Activated CD4-positive, alpha-beta memory T cell treated with anti-CD3 and anti-CD28 coated beads for 36 hours (primary cell): ENCODE data around the gene TSN. TPM values are rescaled to one million over a fixed set of nuclear protein-coding genes. Genes with fewer than 3 reads are reported as not detected.

Experiments
- CTCF ChIA-PET: fragments of 350-600 bp; sonication (Branson Sonifier 250); formaldehyde crosslinking; loops from one replicate; lab custom pipeline; 2021; ENCODE audit warnings: antibody characterized with exemption, inconsistent platforms; lab: Charles Lee
- POLR2A ChIA-PET: fragments of 350-600 bp; sonication (Branson Sonifier 250); formaldehyde crosslinking; loops from one replicate; lab custom pipeline; 2021; ENCODE audit warnings: antibody characterized with exemption; lab: Charles Lee
- DNase-seq: peaks from one replicate; pipeline ENCODE4 v3.0.0-alpha.2; 2020
- H3K27ac Mint-ChIP-seq: one replicate; pipeline ENCODE4 v1.8.0; 2021; ENCODE audit warnings: mixed read lengths
- H3K27me3 Mint-ChIP-seq: one replicate; pipeline ENCODE4 v1.8.0; 2021; ENCODE audit warnings: mixed read lengths
- H3K36me3 Mint-ChIP-seq: one replicate; pipeline ENCODE4 v1.8.0; 2021; ENCODE audit warnings: mixed read lengths
- H3K4me1 Mint-ChIP-seq: one replicate; pipeline ENCODE4 v1.8.0; 2021; ENCODE audit warnings: low read depth, mixed read lengths
- H3K4me3 Mint-ChIP-seq: one replicate; pipeline ENCODE4 v1.8.0; 2021; ENCODE audit warnings: mild to moderate bottlenecking, mixed read lengths
- H3K9me3 Mint-ChIP-seq: one replicate; pipeline ENCODE4 v1.8.0; 2021; ENCODE audit warnings: mixed read lengths
- intact Hi-C: fragments of 100-400 bp; cut with micrococcal nuclease; formaldehyde crosslinking; loops from one replicate; pipeline ENCODE4 v1.15.1; 2023
- total RNA-seq, 2 experiments: library from RNA; stranded (reverse); gene quantifications; one replicate each; pipeline ENCODE4 v1.2.3, GENCODE V29; 2021

TSN gene
- total RNA-seq, 2 experiments from 2014 or later, result 68.8 to 74.5 TPM

DNA sequence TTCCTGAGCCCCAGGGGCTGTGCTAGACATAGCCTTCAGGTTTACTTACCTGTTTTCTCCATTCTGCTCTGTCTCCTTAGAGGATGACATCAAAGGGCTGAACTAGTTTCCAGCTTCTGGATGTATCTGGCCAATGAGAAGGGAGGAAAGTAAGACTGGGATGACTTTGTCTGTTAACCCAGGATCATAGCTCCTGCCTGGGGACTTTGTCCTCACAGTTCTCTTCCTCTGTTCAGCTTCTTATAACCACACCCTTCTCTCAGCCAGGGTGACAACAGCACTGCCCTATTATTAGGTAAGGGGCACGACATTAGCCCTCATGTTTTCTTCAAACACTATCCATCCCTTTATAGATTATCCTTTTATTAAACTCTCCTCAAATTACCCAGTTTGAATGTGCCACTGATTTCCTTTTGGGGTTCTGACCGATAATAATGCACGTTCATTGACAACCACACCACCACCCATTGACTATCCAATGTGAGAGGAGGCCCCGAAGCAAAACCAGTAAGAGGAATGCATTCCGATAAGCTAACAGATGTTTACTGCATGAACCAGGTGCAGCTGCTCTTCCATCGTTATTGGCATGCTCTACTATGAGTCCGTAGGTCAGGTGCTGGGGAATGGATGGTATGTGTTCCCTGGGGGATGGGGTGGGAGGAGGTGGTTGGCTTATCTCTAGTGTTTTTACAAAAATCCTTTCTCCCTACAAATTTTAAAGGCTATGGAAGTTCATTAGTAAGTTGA, 23.5 kb downstream of the TSN start:
- Mint-ChIP-seq H3K9me3 (no peaks in the 10 kb centered on the region), H3K36me3 (no peaks in the 10 kb centered on the region), H3K4me3 (no peak overlapping the region), H3K4me1 (no peaks in the 10 kb centered on the region), H3K27me3 (peaks cover 1% of the 10 kb centered on the region), H3K27ac (no peak overlapping the region)
- POLR2A ChIA-PET, result interaction anchor here (0.5 kb wide), 1 partner anchor 28 kb away, joined by 4 read pairs; no protein-coding TSS in a partner anchor
- intact Hi-C loops, result no loop called here
- no peak for DNase-seq
- CTCF ChIA-PET, result interaction anchor here (1.2 kb wide), 1 partner anchor 32 kb away, joined by 3 read pairs; no protein-coding TSS in a partner anchor

- Mint-ChIP-seq H3K27ac (no peak overlapping the region), H3K36me3 (no peaks in the 10 kb centered on the region), H3K9me3 (no peaks in the 10 kb centered on the region), H3K4me3 (no peak overlapping the region), H3K27me3 (peaks cover 6% of the 10 kb centered on the region), H3K4me1 (no peaks in the 10 kb centered on the region)
- no peak for DNase-seq
- intact Hi-C loops, result no loop called here
- CTCF ChIA-PET, result no interaction called here
- POLR2A ChIA-PET, result no interaction called here
These were observed 27.7 kb downstream of the TSN start for GRCh38 chr2:121783180-121783579.

- ChIA-PET CTCF (no interaction called here), POLR2A (no interaction called here)
- no peak overlapping the region for H3K4me3 Mint-ChIP-seq
- H3K4me1 Mint-ChIP-seq, result no peaks in the 10 kb centered on the region
- H3K27me3 Mint-ChIP-seq, result peaks cover 19% of the 10 kb centered on the region
- intact Hi-C loops, result no loop called here
- no peak overlapping the region for H3K27ac Mint-ChIP-seq
- no peaks in the 10 kb centered on the region for H3K36me3 Mint-ChIP-seq
- DNase-seq, result no peak
- H3K9me3 Mint-ChIP-seq, result no peaks in the 10 kb centered on the region
These were observed 33.2 kb downstream of the TSN start for GRCh38 chr2:121788685-121789084.

DNA sequence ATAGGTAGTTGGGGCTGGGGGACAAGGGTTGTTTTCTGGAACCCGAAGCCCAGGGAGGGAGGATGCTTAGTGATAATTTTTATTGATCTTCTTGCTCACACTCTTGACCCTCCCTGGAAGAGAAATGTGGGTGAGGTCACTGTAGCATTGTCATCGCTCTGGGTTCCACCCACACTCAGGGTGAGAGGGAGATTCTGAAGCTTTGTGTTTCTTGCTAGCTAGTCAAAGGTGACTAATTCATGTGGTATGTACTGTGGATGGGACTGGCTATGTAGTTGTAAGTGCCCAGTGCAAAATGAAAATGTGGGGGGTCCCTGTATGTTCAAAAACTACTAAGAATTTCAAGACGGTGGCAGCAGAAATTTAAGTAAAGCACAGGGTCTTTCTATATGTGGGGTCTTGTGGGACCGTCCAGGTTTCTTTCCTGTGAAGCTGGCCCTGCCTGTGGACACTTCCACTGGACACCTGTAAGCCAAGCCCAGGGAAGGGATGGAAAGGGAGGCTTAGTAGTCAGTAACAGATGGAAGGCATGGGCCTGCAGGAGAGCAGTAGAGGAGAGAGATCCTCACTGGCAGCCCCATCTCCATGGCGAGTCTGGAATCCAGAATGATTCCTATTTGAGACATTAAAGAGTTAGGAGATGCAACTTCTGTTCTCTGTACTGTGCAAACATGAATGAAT, 35.0 kb downstream of the TSN start:
- CTCF ChIA-PET, result no interaction called here

GRCh38 chr2:121791290-121791689, 35.8 kb downstream of the TSN start:
- ChIA-PET CTCF (no interaction called here), POLR2A (no interaction called here)
- intact Hi-C loops, result no loop called here
- H3K36me3 Mint-ChIP-seq, result no peaks in the 10 kb centered on the region
- H3K4me3 Mint-ChIP-seq, result no peak overlapping the region
- DNase-seq, result no peak
- H3K27ac Mint-ChIP-seq, result no peak overlapping the region
- H3K27me3 Mint-ChIP-seq, result peaks cover 15% of the 10 kb centered on the region
- no peaks in the 10 kb centered on the region for H3K9me3 Mint-ChIP-seq
- no peaks in the 10 kb centered on the region for H3K4me1 Mint-ChIP-seq

More for the DNA sequence above, 35.0 kb downstream of the TSN start:
- no peak for DNase-seq
- H3K9me3 Mint-ChIP-seq, result no peaks in the 10 kb centered on the region
- no peak overlapping the region for H3K27ac Mint-ChIP-seq
- no peaks in the 10 kb centered on the region for H3K4me1 Mint-ChIP-seq
- peaks cover 15% of the 10 kb centered on the region for H3K27me3 Mint-ChIP-seq
- intact Hi-C loops, result no loop called here
- no peaks in the 10 kb centered on the region for H3K36me3 Mint-ChIP-seq
- POLR2A ChIA-PET, result no interaction called here
- H3K4me3 Mint-ChIP-seq, result no peak overlapping the region

DNA sequence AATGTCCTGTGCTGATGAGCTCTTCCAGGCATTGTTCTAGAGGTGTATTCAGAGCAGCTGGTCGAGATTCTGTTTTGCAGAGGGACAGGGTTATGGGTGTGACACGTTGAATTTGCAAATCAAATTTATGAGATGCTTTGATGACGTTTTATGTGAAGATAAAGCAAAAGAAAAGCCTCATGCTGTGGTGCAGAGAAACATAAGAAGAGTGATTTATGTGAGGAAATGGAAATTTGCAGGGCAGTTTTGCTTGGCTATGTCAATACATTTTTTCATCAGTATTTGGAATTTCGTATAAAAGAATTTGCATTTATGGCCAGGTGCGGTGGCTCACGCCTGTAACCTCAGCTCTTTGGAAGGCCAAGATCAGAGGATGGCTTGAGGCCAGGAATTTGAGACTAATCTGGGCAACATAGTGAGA, 36.4 kb downstream of the TSN start:
- Mint-ChIP-seq H3K27me3 (peaks cover 19% of the 10 kb centered on the region), H3K4me3 (no peak overlapping the region), H3K27ac (no peak overlapping the region), H3K4me1 (no peaks in the 10 kb centered on the region), H3K36me3 (no peaks in the 10 kb centered on the region), H3K9me3 (no peaks in the 10 kb centered on the region)
- no peak for DNase-seq
- ChIA-PET POLR2A (no interaction called here), CTCF (no interaction called here)
- intact Hi-C loops, result no loop called here

DNA sequence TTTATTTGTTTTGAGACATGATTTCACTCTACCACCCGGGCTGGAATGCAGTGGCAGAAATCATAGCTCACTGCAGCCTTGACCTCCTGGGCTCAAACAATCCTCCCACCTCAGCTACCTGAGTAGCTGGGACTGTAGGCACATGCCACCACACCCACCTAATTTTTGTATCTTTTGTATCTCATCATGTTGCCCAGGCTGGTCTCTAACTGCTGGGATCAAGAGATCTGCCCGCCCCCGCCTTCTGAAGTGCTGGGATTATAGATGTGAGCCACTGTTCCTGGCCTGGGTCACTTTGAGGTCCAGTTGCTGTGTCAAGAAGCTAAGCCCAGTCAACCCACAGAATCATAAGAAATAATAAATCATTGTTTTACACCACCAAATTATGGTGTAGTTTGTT, 38.4 kb downstream of the TSN start:
- Mint-ChIP-seq H3K36me3 (no peaks in the 10 kb centered on the region), H3K4me1 (no peaks in the 10 kb centered on the region), H3K4me3 (no peak overlapping the region), H3K9me3 (no peaks in the 10 kb centered on the region), H3K27ac (no peak overlapping the region), H3K27me3 (peaks cover 21% of the 10 kb centered on the region)
- DNase-seq, result no peak
- CTCF ChIA-PET, result no interaction called here
- POLR2A ChIA-PET, result no interaction called here
- intact Hi-C loops, result no loop called here

- CTCF ChIA-PET, result no interaction called here
- no peaks in the 10 kb centered on the region for H3K36me3 Mint-ChIP-seq
- H3K9me3 Mint-ChIP-seq, result no peaks in the 10 kb centered on the region
- peaks cover 21% of the 10 kb centered on the region for H3K27me3 Mint-ChIP-seq
- DNase-seq, result no peak
- POLR2A ChIA-PET, result no interaction called here
- H3K4me1 Mint-ChIP-seq, result no peaks in the 10 kb centered on the region
- no peak overlapping the region for H3K27ac Mint-ChIP-seq
- intact Hi-C loops, result no loop called here
- H3K4me3 Mint-ChIP-seq, result no peak overlapping the region
These were observed 38.8 kb downstream of the TSN start for GRCh38 chr2:121794233-121794632.

DNA sequence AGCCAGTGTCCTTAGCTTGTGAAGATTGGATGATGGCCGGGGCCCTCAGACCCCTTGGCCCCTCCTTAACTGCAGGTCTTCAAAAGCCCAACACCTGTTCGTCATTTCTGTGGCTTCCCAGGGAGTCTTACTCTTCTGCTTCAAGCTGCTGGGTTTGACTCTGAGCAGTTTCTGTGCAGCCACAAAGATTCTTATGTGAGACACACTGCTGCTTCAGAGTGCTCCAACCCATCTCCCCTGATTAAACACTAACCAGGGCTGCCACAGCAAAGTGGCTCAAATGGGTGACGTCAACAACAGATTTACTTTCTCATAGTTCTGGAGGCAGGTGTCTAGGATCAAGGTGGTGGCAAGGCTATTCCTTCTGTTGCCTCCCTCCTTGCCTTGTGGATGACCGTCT, 40.8 kb downstream of the TSN start:
- POLR2A ChIA-PET, result no interaction called here
- CTCF ChIA-PET, result no interaction called here
- intact Hi-C loops, result no loop called here
- Mint-ChIP-seq H3K27me3 (peaks cover 9% of the 10 kb centered on the region), H3K4me3 (no peak overlapping the region), H3K4me1 (no peaks in the 10 kb centered on the region), H3K36me3 (no peaks in the 10 kb centered on the region), H3K27ac (no peak overlapping the region), H3K9me3 (no peaks in the 10 kb centered on the region)
- DNase-seq, result no peak

GRCh38 chr2:121798617-121799016, 43.2 kb downstream of the TSN start:
- H3K4me1 Mint-ChIP-seq, result no peaks in the 10 kb centered on the region
- no peak overlapping the region for H3K4me3 Mint-ChIP-seq
- intact Hi-C loops, result no loop called here
- peaks cover 3% of the 10 kb centered on the region for H3K36me3 Mint-ChIP-seq
- CTCF ChIA-PET, result no interaction called here
- no peak for DNase-seq
- peaks cover 8% of the 10 kb centered on the region for H3K27me3 Mint-ChIP-seq
- no peak overlapping the region for H3K27ac Mint-ChIP-seq
- H3K9me3 Mint-ChIP-seq, result peaks cover 12% of the 10 kb centered on the region
- POLR2A ChIA-PET, result no interaction called here

- Mint-ChIP-seq H3K27ac (no peak overlapping the region), H3K4me3 (no peak overlapping the region), H3K36me3 (peaks cover 3% of the 10 kb centered on the region), H3K4me1 (peaks cover 13% of the 10 kb centered on the region), H3K9me3 (peaks cover 12% of the 10 kb centered on the region), H3K27me3 (peaks cover 19% of the 10 kb centered on the region)
- intact Hi-C loops, result no loop called here
- DNase-seq, result no peak
- CTCF ChIA-PET, result no interaction called here
- POLR2A ChIA-PET, result no interaction called here
These were observed 46.5 kb downstream of the TSN start for GRCh38 chr2:121801916-121802315.

DNA sequence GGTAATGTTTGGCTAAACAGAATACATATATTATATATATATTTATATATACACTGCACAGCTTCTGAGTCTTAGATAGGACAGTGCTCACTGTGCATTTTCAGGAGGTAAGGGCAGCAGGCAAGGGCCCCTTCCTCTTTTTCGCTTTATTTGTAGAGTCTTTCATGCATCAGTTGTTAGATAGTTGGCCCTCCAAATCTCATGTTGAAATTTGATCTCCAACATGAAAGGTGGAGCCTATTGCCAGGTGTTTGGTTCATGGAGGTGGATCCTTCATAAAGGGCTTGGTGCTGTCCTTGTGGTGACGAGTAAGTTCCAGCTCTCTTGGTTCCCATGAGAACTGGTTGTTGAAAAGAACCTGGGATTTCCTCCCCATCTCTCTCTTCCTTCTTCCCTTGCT, 48.1 kb downstream of the TSN start:
- DNase-seq, result no peak
- POLR2A ChIA-PET, result no interaction called here

GRCh38 chr2:121804340-121804739, 48.9 kb downstream of the TSN start:
- CTCF ChIA-PET, result no interaction called here
- H3K4me1 Mint-ChIP-seq, result peaks cover 13% of the 10 kb centered on the region

More for the DNA sequence above, 48.1 kb downstream of the TSN start:
- Mint-ChIP-seq H3K4me3 (no peak overlapping the region), H3K27ac (no peak overlapping the region), H3K27me3 (peaks cover 19% of the 10 kb centered on the region), H3K9me3 (peaks cover 12% of the 10 kb centered on the region), H3K36me3 (peaks cover 3% of the 10 kb centered on the region), H3K4me1 (peaks cover 13% of the 10 kb centered on the region)
- CTCF ChIA-PET, result no interaction called here
- intact Hi-C loops, result no loop called here

More at GRCh38 chr2:121804340-121804739, 48.9 kb downstream of the TSN start:
- Mint-ChIP-seq H3K27me3 (peaks cover 19% of the 10 kb centered on the region), H3K36me3 (peaks cover 3% of the 10 kb centered on the region), H3K27ac (no peak overlapping the region), H3K9me3 (peaks cover 12% of the 10 kb centered on the region), H3K4me3 (no peak overlapping the region)
- POLR2A ChIA-PET, result no interaction called here
- intact Hi-C loops, result no loop called here
- DNase-seq, result no peak
